ENCODE measurements around the gene ABHD17A. TPM values are rescaled to one million over a fixed set of nuclear protein-coding genes. Genes with fewer than 3 reads are reported as not detected.
A peak's percentile ranks its signal among the peaks of the same experiment; 100 is the strongest.

The ABHD17A gene
- total and polyA plus RNA-seq, 9 of the 15 experiments (the other 6 are each of a cell fraction or from before 2014, with no cell fraction given): 0.04 to 135 (median 21.8) TPM; not detected in 1

GRCh38 chr19:1874554-1875185 is 10.6 kb downstream of the ABHD17A start (continued):
- TF ChIP-seq MYBL2 (IDR thresholded peaks at IDR 0.05; ENCODE audit: low read depth) (no peak), MYBL2 (CRISPR knock-in tag; IDR thresholded peaks at IDR 0.05; ENCODE audit: borderline replicate concordance) (no peak), HNRNPH1 (optimal IDR thresholded peaks at IDR 0.05; ENCODE audit: low read depth, low read length) (no peak), XRCC4 (IDR thresholded peaks at IDR 0.05; ENCODE audit: extremely low read depth, insufficient read depth, insufficient read length) (no peak), ZNF133 (CRISPR knock-in tag; IDR thresholded peaks at IDR 0.05) (no peak), SETDB1 (IDR thresholded peaks at IDR 0.05; ENCODE audit: low read length) (no peak), SNAPC5 (CRISPR knock-in tag; IDR thresholded peaks at IDR 0.05) (no peak), ZNF384 (IDR thresholded peaks at IDR 0.05; ENCODE audit: low read depth, low read length) (peak; percentile 93), HLTF (IDR thresholded peaks at IDR 0.05) (0 out of 2 replicates have a peak, but pooled peaks have one; percentile 18), PML (IDR thresholded peaks at IDR 0.05; ENCODE audit: low read length) (no peak), ZNF3 (CRISPR knock-in tag; IDR thresholded peaks at IDR 0.05) (no peak), ZNF764 (CRISPR knock-in tag; IDR thresholded peaks at IDR 0.05; ENCODE audit: low read depth) (no peak), ZNF174 (CRISPR knock-in tag; IDR thresholded peaks at IDR 0.05) (no peak), SMAD3 (CRISPR knock-in tag; conservative IDR thresholded peaks at IDR 0.05) (no peak), CREB1 (IDR thresholded peaks at IDR 0.05) (no peak), CREB1 (CRISPR knock-in tag; IDR thresholded peaks at IDR 0.05) (no peak), MEF2A (IDR thresholded peaks at IDR 0.05; ENCODE audit: control insufficient read depth, low read depth, low read length) (no peak), ZNF785 (CRISPR knock-in tag; IDR thresholded peaks at IDR 0.05) (no peak), NEUROD1 (IDR thresholded peaks at IDR 0.05; ENCODE audit: borderline replicate concordance, low read depth, low read length, partially characterized antibody) (no peak), TBL1XR1 (IDR thresholded peaks at IDR 0.05; ENCODE audit: low read length in 2 of 2) (no peak), NFIC (IDR thresholded peaks at IDR 0.05) (no peak), ZNF316 (IDR thresholded peaks at IDR 0.05) (peak; percentile 29; the same call in 1 of the 2 replicates)
- TF ChIP-seq, protein P1, sequence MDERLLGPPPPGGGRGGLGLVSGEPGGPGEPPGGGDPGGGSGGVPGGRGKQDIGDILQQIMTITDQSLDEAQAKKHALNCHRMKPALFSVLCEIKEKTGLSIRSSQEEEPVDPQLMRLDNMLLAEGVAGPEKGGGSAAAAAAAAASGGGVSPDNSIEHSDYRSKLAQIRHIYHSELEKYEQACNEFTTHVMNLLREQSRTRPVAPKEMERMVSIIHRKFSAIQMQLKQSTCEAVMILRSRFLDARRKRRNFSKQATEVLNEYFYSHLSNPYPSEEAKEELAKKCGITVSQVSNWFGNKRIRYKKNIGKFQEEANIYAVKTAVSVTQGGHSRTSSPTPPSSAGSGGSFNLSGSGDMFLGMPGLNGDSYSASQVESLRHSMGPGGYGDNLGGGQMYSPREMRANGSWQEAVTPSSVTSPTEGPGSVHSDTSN (CRISPR knock-in tag; IDR thresholded peaks at IDR 0.05; ENCODE audit: low read depth): no peak
- TF ChIP-seq, protein P1 (tag; conservative IDR thresholded peaks at IDR 0.05; ENCODE audit: low read depth): peak; percentile 44; the same call in 1 of the 2 replicates

Measured in K562 (cell line).